ENCODE data around the gene LACRT.
"Not testable (repeated sequence)": the region's sequence is repeated elsewhere in the genome, so short reads cannot be mapped to it uniquely, and the experiment has no call there.

Gene LACRT

GRCh38 chr12:54641089-54641488 lies 6.4 kb upstream of the LACRT start:
- H3K4me3 ChIP-seq (ENCODE audit: low read length), result no peak overlapping the region
- no peak for DNase-seq (ENCODE audit: low read depth)
- TF ChIP-seq, protein P1, sequence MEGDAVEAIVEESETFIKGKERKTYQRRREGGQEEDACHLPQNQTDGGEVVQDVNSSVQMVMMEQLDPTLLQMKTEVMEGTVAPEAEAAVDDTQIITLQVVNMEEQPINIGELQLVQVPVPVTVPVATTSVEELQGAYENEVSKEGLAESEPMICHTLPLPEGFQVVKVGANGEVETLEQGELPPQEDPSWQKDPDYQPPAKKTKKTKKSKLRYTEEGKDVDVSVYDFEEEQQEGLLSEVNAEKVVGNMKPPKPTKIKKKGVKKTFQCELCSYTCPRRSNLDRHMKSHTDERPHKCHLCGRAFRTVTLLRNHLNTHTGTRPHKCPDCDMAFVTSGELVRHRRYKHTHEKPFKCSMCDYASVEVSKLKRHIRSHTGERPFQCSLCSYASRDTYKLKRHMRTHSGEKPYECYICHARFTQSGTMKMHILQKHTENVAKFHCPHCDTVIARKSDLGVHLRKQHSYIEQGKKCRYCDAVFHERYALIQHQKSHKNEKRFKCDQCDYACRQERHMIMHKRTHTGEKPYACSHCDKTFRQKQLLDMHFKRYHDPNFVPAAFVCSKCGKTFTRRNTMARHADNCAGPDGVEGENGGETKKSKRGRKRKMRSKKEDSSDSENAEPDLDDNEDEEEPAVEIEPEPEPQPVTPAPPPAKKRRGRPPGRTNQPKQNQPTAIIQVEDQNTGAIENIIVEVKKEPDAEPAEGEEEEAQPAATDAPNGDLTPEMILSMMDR (conservative IDR thresholded peaks at IDR 0.05; ENCODE audit: low read depth, low read length), result no peak

GRCh38 chr12:54639112-54639511 lies 4.4 kb upstream of the LACRT start:
- DNase-seq (ENCODE audit: low read depth); H3K4me3 ChIP-seq (ENCODE audit: low read length): not testable (repeated sequence)

GRCh38 chr12:54631988-54632728 lies 2.5 kb downstream of the LACRT start:
- DNase-seq (ENCODE audit: low read depth), result no peak
- no peak overlapping the region for H3K4me3 ChIP-seq (ENCODE audit: low read length)
- TF ChIP-seq, protein P1 (conservative IDR thresholded peaks at IDR 0.05; ENCODE audit: low read depth, low read length), result no peak

DNA sequence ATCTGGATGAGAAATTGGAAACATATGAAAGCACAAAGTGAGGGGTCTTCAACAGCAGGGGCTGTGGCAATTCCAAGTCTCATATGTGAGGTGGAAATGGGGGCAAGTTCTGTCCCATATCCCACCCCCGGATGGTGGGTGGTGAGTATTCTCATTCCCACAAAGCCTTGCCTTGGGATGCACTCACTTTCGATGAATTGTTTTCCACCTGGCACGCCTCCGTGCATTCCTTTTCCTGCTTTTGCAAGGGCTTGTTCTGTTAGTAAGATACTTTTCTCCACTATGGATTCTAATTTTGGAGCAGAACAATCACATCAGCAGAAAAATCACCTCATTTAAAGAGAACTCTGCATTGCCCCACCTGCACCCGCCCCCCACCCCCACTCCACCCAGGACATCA lies 3.1 kb downstream of the LACRT start:
- H3K4me3 ChIP-seq (ENCODE audit: low read length), result no peak overlapping the region
- DNase-seq (ENCODE audit: low read depth), result no peak
- TF ChIP-seq, protein P1 (conservative IDR thresholded peaks at IDR 0.05; ENCODE audit: low read depth, low read length), result no peak

DNA sequence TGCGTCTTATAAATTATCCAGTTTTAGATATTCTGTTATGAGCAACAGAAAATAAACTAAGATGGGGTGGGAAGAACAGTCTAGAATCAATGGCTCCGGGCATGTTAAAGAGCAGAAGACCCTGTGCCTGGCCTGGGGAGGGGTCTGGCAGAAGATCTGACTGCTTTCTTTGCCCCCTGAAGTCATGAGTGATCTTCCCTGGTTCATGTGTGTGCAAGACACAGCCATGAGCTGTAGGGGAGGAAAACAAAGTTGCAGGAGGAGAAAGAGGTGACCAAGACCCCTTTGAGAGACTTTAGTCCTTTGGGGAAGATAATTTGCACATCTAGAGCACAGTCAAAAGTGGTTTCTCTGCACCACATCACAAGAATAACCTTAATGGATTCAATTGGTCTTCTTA lies 4.8 kb downstream of the LACRT start:
- TF ChIP-seq, protein P1 (conservative IDR thresholded peaks at IDR 0.05; ENCODE audit: low read depth, low read length), result no peak
- DNase-seq (ENCODE audit: low read depth), result no peak
- H3K4me3 ChIP-seq (ENCODE audit: low read length), result no peak overlapping the region

- TF ChIP-seq, protein P1 (conservative IDR thresholded peaks at IDR 0.05; ENCODE audit: low read depth, low read length), result no peak
- DNase-seq (ENCODE audit: low read depth), result no peak
- no peak overlapping the region for H3K4me3 ChIP-seq (ENCODE audit: low read length)
Measured at GRCh38 chr12:54628186-54628846, 6.4 kb downstream of the LACRT start.

- DNase-seq (ENCODE audit: low read depth), result no peak
- TF ChIP-seq, protein P1 (conservative IDR thresholded peaks at IDR 0.05; ENCODE audit: low read depth, low read length), result no peak
- no peak overlapping the region for H3K4me3 ChIP-seq (ENCODE audit: low read length)
Measured at GRCh38 chr12:54627304-54627703, 7.4 kb downstream of the LACRT start.

Measured in retinal pigment epithelial cell (primary cell).